Dermis microvascular lymphatic vessel endothelial cell (primary cell): ENCODE results near the gene OR14A2. TPM values are rescaled to one million over a fixed set of nuclear protein-coding genes. Genes with fewer than 3 reads are reported as not detected.

Experiments used
- total RNA-seq: library from RNA; depleted of rRNA; stranded (reverse); fragments of >200 nt; gene quantifications from 2 replicates; pipeline ENCODE4 v1.2.1, GENCODE V29; 2014

Gene OR14A2
- total RNA-seq, 1 donor from 2014 or later: not detected

Other genes starting within 250 kb of the OR14A2 start
- not detected in 2 replicates for gene OR2C3, start 211.7 kb downstream of the OR14A2 start, total RNA-seq
- gene GCSAML, start 199.0 kb downstream of the OR14A2 start, total RNA-seq: not detected in 2 replicates
- not detected in 2 replicates for gene OR2G2, start 159.8 kb downstream of the OR14A2 start, total RNA-seq
- gene OR2G3, start 142.6 kb downstream of the OR14A2 start, total RNA-seq: not detected in 2 replicates
- gene OR13G1, start 68.4 kb downstream of the OR14A2 start, total RNA-seq: not detected in 2 replicates
- gene OR6F1, start 31.5 kb downstream of the OR14A2 start, total RNA-seq: not detected in 2 replicates
- gene OR14K1, start 9.5 kb downstream of the OR14A2 start, total RNA-seq: not detected in 2 replicates
- not detected in 2 replicates for gene OR1C1, start 12.4 kb upstream of the OR14A2 start, total RNA-seq
- gene OR14A16, start 76.0 kb upstream of the OR14A2 start, total RNA-seq: not detected in 2 replicates
- gene OR11L1, start 93.8 kb upstream of the OR14A2 start, total RNA-seq: not detected in 2 replicates
- gene TRIM58, start 109.0 kb upstream of the OR14A2 start, total RNA-seq: under 0.01 and 0.25 TPM in 2 replicates
- not detected in 2 replicates for gene OR2W3, start 147.4 kb upstream of the OR14A2 start, total RNA-seq
- gene OR2T8, start 172.1 kb upstream of the OR14A2 start, total RNA-seq: not detected in 2 replicates
- gene OR2AJ1, start 176.7 kb upstream of the OR14A2 start, total RNA-seq: not detected in 2 replicates
- gene OR2L8, start 200.7 kb upstream of the OR14A2 start, total RNA-seq: not detected in 2 replicates
- not detected in 2 replicates for gene OR2AK2, start 217.1 kb upstream of the OR14A2 start, total RNA-seq